ENCODE measurements around the gene FAM114A1. TPM values are rescaled to one million over a fixed set of nuclear protein-coding genes. Genes with fewer than 3 reads are reported as not detected.

FAM114A1 gene
- polyA plus RNA-seq, 1 donor from 2014 or later: not detected

- Histone ChIP-seq H2AFZ (ENCODE audit: low read depth, low read length) (no peak overlapping the region), H3K9me2 (ENCODE audit: insufficient read depth, low read length) (no peaks in the 10 kb centered on the region), H3K9me3 (ENCODE audit: low read length) (no peaks in the 10 kb centered on the region), H3K79me2 (replicated peaks; ENCODE audit: insufficient read depth, low read length) (no peaks in the 10 kb centered on the region), H3K27ac (ENCODE audit: low read length) (no peak overlapping the region), H3K27me3 (ENCODE audit: insufficient read depth, low read depth, low read length) (peaks cover 16% of the 10 kb centered on the region), H3K36me3 (ENCODE audit: insufficient read depth, low read length) (no peaks in the 10 kb centered on the region), H3F3A (ENCODE audit: insufficient read depth, low read length, poor library complexity, severe bottlenecking) (no peaks in the 10 kb centered on the region), H3K4me2 (ENCODE audit: low read length) (no peak overlapping the region), H3K9ac (ENCODE audit: low read length) (no peak overlapping the region), H4K20me1 (ENCODE audit: insufficient read depth) (no peaks in the 10 kb centered on the region), H3K4me3 (ENCODE audit: low read length) (no peak overlapping the region)
- TF ChIP-seq MXI1 (conservative IDR thresholded peaks at IDR 0.05; ENCODE audit: poor library complexity, severe bottlenecking): no peak
- TF ChIP-seq RAD21 (conservative IDR thresholded peaks at IDR 0.05): no peak
- no peak for TF ChIP-seq TAF1 (IDR thresholded peaks at IDR 0.05; ENCODE audit: low read depth)
- no peak for TF ChIP-seq SMC3 (conservative IDR thresholded peaks at IDR 0.05; ENCODE audit: poor library complexity)
- no peak for TF ChIP-seq EP300 (conservative IDR thresholded peaks at IDR 0.05; ENCODE audit: poor library complexity, severe bottlenecking)
- no peak for TF ChIP-seq REST (IDR thresholded peaks at IDR 0.05; ENCODE audit: borderline replicate concordance)
- TF ChIP-seq POLR2AphosphoS5 (IDR thresholded peaks at IDR 0.05): no peak
- TF ChIP-seq EZH2 (IDR thresholded peaks at IDR 0.05; ENCODE audit: borderline replicate concordance, insufficient read depth, low read length, poor library complexity, severe bottlenecking): no peak
- no peak for TF ChIP-seq CTCF (IDR thresholded peaks at IDR 0.05; ENCODE audit: poor library complexity, severe bottlenecking)
These were observed 5.0 kb downstream of the FAM114A1 start for GRCh38 chr4:38872620-38873019.

GRCh38 chr4:38873290-38873944 lies 5.8 kb downstream of the FAM114A1 start:
- no peak overlapping the region for H3K4me3 ChIP-seq (ENCODE audit: low read length)
- no peaks in the 10 kb centered on the region for H4K20me1 ChIP-seq (ENCODE audit: insufficient read depth)
- no peaks in the 10 kb centered on the region for H3K9me2 ChIP-seq (ENCODE audit: insufficient read depth, low read length)
- TF ChIP-seq SMC3 (conservative IDR thresholded peaks at IDR 0.05; ENCODE audit: poor library complexity) (no peak), EZH2 (IDR thresholded peaks at IDR 0.05; ENCODE audit: borderline replicate concordance, insufficient read depth, low read length, poor library complexity, severe bottlenecking) (no peak), MXI1 (conservative IDR thresholded peaks at IDR 0.05; ENCODE audit: poor library complexity, severe bottlenecking) (no peak), EP300 (conservative IDR thresholded peaks at IDR 0.05; ENCODE audit: poor library complexity, severe bottlenecking) (no peak), CTCF (IDR thresholded peaks at IDR 0.05; ENCODE audit: poor library complexity, severe bottlenecking) (no peak), RAD21 (conservative IDR thresholded peaks at IDR 0.05) (no peak), REST (IDR thresholded peaks at IDR 0.05; ENCODE audit: borderline replicate concordance) (no peak)
- H3K9me3 ChIP-seq (ENCODE audit: low read length): no peaks in the 10 kb centered on the region
- no peaks in the 10 kb centered on the region for H3K79me2 ChIP-seq (replicated peaks; ENCODE audit: insufficient read depth, low read length)
- H3K4me2 ChIP-seq (ENCODE audit: low read length): no peak overlapping the region
- no peaks in the 10 kb centered on the region for H3K36me3 ChIP-seq (ENCODE audit: insufficient read depth, low read length)
- no peak overlapping the region for H3K9ac ChIP-seq (ENCODE audit: low read length)
- no peaks in the 10 kb centered on the region for H3F3A ChIP-seq (ENCODE audit: insufficient read depth, low read length, poor library complexity, severe bottlenecking)
- peaks cover 8% of the 10 kb centered on the region for H3K27me3 ChIP-seq (ENCODE audit: insufficient read depth, low read depth, low read length)
- H3K27ac ChIP-seq (ENCODE audit: low read length): no peak overlapping the region
- no peak overlapping the region for H2AFZ ChIP-seq (ENCODE audit: low read depth, low read length)
